ENCODE results near the gene BATF.

BATF gene

GRCh38 chr14:75519826-75520728 lies 2.2 kb upstream of the BATF start:
- Histone ChIP-seq H3K9me3 (replicated peaks; ENCODE audit: insufficient read depth, low read length) (no peaks in the 10 kb centered on the region), H3F3A (ENCODE audit: insufficient read depth, low read length) (peaks cover 4% of the 10 kb centered on the region; the same call in 1 of the 2 replicates), H2AFZ (ENCODE audit: low read length) (no peak overlapping the region), H3K9me2 (replicated peaks; ENCODE audit: insufficient read depth, low read length) (no peaks in the 10 kb centered on the region), H3K4me1 (ENCODE audit: low read length) (peaks cover 8% of the 10 kb centered on the region), H3K4me3 (ENCODE audit: low read length) (no peak overlapping the region), H4K20me1 (ENCODE audit: insufficient read depth, low read length) (no peaks in the 10 kb centered on the region), H3K36me3 (replicated peaks; ENCODE audit: insufficient read depth, low read length) (no peaks in the 10 kb centered on the region), H3K27ac (ENCODE audit: low read length) (no peak overlapping the region), H3K79me2 (ENCODE audit: low read length) (no peaks in the 10 kb centered on the region), H3K4me2 (ENCODE audit: low read depth, low read length) (no peak overlapping the region), H3K27me3 (replicated peaks; ENCODE audit: insufficient read depth, low read length) (no peaks in the 10 kb centered on the region), H3K9ac (ENCODE audit: low read length) (no peak overlapping the region)
- no peak for DNase-seq
- TF ChIP-seq, protein P1, sequence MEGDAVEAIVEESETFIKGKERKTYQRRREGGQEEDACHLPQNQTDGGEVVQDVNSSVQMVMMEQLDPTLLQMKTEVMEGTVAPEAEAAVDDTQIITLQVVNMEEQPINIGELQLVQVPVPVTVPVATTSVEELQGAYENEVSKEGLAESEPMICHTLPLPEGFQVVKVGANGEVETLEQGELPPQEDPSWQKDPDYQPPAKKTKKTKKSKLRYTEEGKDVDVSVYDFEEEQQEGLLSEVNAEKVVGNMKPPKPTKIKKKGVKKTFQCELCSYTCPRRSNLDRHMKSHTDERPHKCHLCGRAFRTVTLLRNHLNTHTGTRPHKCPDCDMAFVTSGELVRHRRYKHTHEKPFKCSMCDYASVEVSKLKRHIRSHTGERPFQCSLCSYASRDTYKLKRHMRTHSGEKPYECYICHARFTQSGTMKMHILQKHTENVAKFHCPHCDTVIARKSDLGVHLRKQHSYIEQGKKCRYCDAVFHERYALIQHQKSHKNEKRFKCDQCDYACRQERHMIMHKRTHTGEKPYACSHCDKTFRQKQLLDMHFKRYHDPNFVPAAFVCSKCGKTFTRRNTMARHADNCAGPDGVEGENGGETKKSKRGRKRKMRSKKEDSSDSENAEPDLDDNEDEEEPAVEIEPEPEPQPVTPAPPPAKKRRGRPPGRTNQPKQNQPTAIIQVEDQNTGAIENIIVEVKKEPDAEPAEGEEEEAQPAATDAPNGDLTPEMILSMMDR (IDR thresholded peaks at IDR 0.05; ENCODE audit: low read length), result no peak
- no peak for TF ChIP-seq EZH2 (optimal IDR thresholded peaks at IDR 0.05; ENCODE audit: low read depth, low read length)
- TF ChIP-seq EZH2phosphoT487 (IDR thresholded peaks at IDR 0.05; ENCODE audit: low read length), result no peak

DNA sequence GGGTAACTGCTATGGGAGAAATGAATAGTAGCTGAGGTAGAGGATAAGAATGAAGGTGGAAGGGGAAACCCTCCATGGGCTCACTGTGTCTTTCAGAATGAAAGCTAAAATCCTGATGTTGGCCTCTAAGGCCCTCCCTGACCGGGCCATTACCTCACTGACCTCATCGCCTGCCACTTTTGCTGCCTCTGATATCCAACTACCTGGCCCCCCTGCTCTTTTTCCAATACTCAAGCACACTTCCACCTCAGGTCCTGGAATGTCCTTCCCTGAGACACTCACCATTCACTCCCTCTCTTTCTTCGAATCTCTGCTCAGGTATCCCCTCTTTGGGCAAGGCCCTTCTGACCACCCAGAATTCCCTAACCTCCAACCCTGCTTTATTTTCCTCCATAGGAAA lies 1.4 kb upstream of the BATF start:
- no peaks in the 10 kb centered on the region for H4K20me1 ChIP-seq (ENCODE audit: insufficient read depth, low read length)
- DNase-seq, result no peak
- no peak overlapping the region for H3K4me3 ChIP-seq (ENCODE audit: low read length)
- no peak overlapping the region for H2AFZ ChIP-seq (ENCODE audit: low read length)
- H3K9ac ChIP-seq (ENCODE audit: low read length), result no peak overlapping the region
- peaks cover 4% of the 10 kb centered on the region; the same call in 1 of the 2 replicates for H3F3A ChIP-seq (ENCODE audit: insufficient read depth, low read length)
- TF ChIP-seq EZH2 (optimal IDR thresholded peaks at IDR 0.05; ENCODE audit: low read depth, low read length) (no peak), EZH2phosphoT487 (IDR thresholded peaks at IDR 0.05; ENCODE audit: low read length) (no peak)
- TF ChIP-seq, protein P1 (IDR thresholded peaks at IDR 0.05; ENCODE audit: low read length), result no peak
- H3K9me2 ChIP-seq (replicated peaks; ENCODE audit: insufficient read depth, low read length), result no peaks in the 10 kb centered on the region
- H3K9me3 ChIP-seq (replicated peaks; ENCODE audit: insufficient read depth, low read length), result no peaks in the 10 kb centered on the region
- H3K4me2 ChIP-seq (ENCODE audit: low read depth, low read length), result no peak overlapping the region
- peaks cover 8% of the 10 kb centered on the region for H3K4me1 ChIP-seq (ENCODE audit: low read length)
- no peaks in the 10 kb centered on the region for H3K79me2 ChIP-seq (ENCODE audit: low read length)
- H3K27me3 ChIP-seq (replicated peaks; ENCODE audit: insufficient read depth, low read length), result no peaks in the 10 kb centered on the region
- no peak overlapping the region for H3K27ac ChIP-seq (ENCODE audit: low read length)
- H3K36me3 ChIP-seq (replicated peaks; ENCODE audit: insufficient read depth, low read length), result no peaks in the 10 kb centered on the region

GRCh38 chr14:75521415-75522199 lies 662 bp upstream of the BATF start:
- Histone ChIP-seq H3K27me3 (replicated peaks; ENCODE audit: insufficient read depth, low read length) (no peaks in the 10 kb centered on the region), H3K27ac (ENCODE audit: low read length) (peak overlapping the region; percentile 58), H3K9ac (ENCODE audit: low read length) (peak overlapping the region; percentile 64; the same call in 1 of the 2 replicates), H3K4me3 (ENCODE audit: low read length) (peak overlapping the region; percentile 74), H3K9me2 (replicated peaks; ENCODE audit: insufficient read depth, low read length) (no peaks in the 10 kb centered on the region), H3F3A (ENCODE audit: insufficient read depth, low read length) (peaks cover 4% of the 10 kb centered on the region; the same call in 1 of the 2 replicates), H2AFZ (ENCODE audit: low read length) (peak overlapping the region; percentile 81), H3K4me1 (ENCODE audit: low read length) (peaks cover 8% of the 10 kb centered on the region), H3K4me2 (ENCODE audit: low read depth, low read length) (peak overlapping the region; percentile 77; the same call in 1 of the 2 replicates), H3K9me3 (replicated peaks; ENCODE audit: insufficient read depth, low read length) (no peaks in the 10 kb centered on the region), H3K36me3 (replicated peaks; ENCODE audit: insufficient read depth, low read length) (no peaks in the 10 kb centered on the region), H4K20me1 (ENCODE audit: insufficient read depth, low read length) (no peaks in the 10 kb centered on the region), H3K79me2 (ENCODE audit: low read length) (no peaks in the 10 kb centered on the region)
- DNase-seq, result peak; percentile 6
- TF ChIP-seq, protein P1 (IDR thresholded peaks at IDR 0.05; ENCODE audit: low read length), result no peak
- TF ChIP-seq EZH2phosphoT487 (IDR thresholded peaks at IDR 0.05; ENCODE audit: low read length), result no peak
- TF ChIP-seq EZH2 (optimal IDR thresholded peaks at IDR 0.05; ENCODE audit: low read depth, low read length), result no peak

Measured in MM.1S (cell line).